ENCODE results near the gene WLS.

GRCh38 chr1:68163220-68163619, 69.1 kb downstream of the WLS start:
- TF ChIP-seq CTCF (conservative IDR thresholded peaks at IDR 0.05), result no peak
- no peak for TF ChIP-seq EZH2 (IDR thresholded peaks at IDR 0.05; ENCODE audit: low read depth)
